ENCODE results near the gene ELOVL3. TPM values are rescaled to one million over a fixed set of nuclear protein-coding genes. Genes with fewer than 3 reads are reported as not detected.

The ELOVL3 gene
- total and polyA plus RNA-seq, 7 donors: 0.45 to 0.71 TPM; not detected in 5

GRCh38 chr10:102230861-102231356, 4.8 kb downstream of the ELOVL3 start:
- H3K27me3 ChIP-seq: peaks cover 20 to 80% (median 47%) of the 10 kb centered on the region in 3 donors
- H3K36me3 ChIP-seq: no peaks in the 10 kb centered on the region
- H3K27ac ChIP-seq: no peak overlapping the region
- peak overlapping the region in 3 of 4 donors; percentile 32 to 49 (median 46) for H3K4me3 ChIP-seq
- intact Hi-C loops (cut with DNase I): loop anchor here (1.0 kb wide), 1 partner anchor 120 kb away; no protein-coding TSS in a partner anchor
- H3K4me1 ChIP-seq: peaks cover 0 to 32% (median 31%) of the 10 kb centered on the region in 4 donors
- no peak for DNase-seq
- WGBS, 2 donors: 1 to 2% methylated on average over 52 of the region's 52 CpGs
- TF ChIP-seq, protein P1, sequence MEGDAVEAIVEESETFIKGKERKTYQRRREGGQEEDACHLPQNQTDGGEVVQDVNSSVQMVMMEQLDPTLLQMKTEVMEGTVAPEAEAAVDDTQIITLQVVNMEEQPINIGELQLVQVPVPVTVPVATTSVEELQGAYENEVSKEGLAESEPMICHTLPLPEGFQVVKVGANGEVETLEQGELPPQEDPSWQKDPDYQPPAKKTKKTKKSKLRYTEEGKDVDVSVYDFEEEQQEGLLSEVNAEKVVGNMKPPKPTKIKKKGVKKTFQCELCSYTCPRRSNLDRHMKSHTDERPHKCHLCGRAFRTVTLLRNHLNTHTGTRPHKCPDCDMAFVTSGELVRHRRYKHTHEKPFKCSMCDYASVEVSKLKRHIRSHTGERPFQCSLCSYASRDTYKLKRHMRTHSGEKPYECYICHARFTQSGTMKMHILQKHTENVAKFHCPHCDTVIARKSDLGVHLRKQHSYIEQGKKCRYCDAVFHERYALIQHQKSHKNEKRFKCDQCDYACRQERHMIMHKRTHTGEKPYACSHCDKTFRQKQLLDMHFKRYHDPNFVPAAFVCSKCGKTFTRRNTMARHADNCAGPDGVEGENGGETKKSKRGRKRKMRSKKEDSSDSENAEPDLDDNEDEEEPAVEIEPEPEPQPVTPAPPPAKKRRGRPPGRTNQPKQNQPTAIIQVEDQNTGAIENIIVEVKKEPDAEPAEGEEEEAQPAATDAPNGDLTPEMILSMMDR (IDR thresholded peaks at IDR 0.05): no peak
- TF ChIP-seq POLR2A (IDR thresholded peaks at IDR 0.05): no peak
- no peaks in the 10 kb centered on the region for H3K9me3 ChIP-seq

DNA sequence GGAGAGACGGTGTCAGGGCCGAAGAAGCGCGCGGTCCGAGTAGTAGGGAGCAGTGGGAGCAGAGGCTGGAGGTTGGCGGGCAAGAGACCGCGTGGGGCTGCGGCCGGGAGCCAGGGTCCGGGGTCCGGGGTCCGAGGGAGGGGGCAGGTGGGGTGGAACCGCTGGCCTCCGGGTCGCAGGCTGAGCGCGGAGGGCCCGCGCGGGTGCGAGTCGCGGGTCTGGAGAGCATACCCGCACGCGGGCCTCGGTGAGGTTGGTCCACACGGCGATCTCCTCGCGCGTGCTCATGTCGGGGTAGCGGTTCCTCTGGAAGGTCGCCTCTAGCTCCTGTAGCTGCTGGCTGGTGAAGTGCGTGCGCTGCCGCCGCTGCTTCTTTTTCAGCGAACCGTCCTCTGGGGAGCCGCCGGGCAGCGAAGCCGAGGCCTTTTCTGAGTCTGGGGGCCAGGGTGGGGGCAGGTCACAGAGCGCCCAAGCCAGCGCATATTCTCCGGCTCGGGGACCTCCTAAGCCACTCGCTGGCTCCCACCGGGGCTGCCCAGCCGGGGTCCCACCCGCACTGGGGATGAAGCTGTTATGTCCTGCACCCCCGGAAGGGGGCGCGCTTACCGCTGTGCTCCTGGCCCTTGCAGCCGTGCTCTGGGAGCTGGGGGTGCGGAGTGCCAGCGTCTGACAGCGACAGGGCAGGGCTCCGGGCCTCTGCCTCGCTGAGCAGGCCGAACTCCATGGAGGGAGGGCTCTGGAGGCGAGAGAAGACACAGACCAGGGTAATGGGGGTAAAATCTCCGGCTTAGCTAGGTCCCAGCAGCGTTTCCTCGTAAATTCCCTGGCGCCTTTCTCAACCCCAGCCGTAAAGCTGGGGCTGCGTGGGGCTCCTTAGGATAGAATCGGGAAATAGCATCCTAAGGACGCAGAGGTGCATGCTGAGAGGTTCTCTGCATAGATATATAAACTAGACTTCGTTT, 5.5 kb downstream of the ELOVL3 start:
- intact Hi-C loops (cut with DNase I): no loop called here
- peaks cover 20 to 87% (median 47%) of the 10 kb centered on the region in 3 donors for H3K27me3 ChIP-seq

DNA sequence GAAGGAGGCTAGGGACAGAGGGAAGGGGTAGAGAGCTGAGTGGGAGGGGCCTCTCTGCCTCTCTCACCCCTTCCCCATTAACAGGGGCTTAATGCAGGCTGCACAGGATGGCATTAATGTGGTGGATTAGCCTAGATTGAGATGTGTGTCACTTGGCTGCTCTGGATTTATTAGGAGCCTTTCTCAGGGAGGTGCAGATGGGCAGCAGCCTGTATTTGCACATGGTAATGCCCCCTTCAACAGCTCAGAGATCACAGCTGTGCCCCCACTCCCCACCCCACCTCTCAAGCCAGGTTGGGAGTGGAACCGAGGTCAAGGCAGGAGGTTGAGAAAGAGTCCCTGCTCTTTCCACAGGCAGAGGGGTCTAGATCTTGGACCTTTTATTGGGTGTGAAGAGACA, 7.9 kb downstream of the ELOVL3 start:
- intact Hi-C loops (cut with DNase I): no loop called here
- peaks cover 0 to 23% (median 22%) of the 10 kb centered on the region in 4 donors for H3K4me1 ChIP-seq
- H3K27me3 ChIP-seq: peaks cover 20 to 83% (median 47%) of the 10 kb centered on the region in 3 donors
- WGBS, 2 donors: 75 to 83% methylated on average over 1 of the region's 1 CpG
- H3K36me3 ChIP-seq: no peaks in the 10 kb centered on the region
- no peaks in the 10 kb centered on the region for H3K9me3 ChIP-seq
- no peak overlapping the region for H3K4me3 ChIP-seq
- TF ChIP-seq EP300 (IDR thresholded peaks at IDR 0.05) (no peak), POLR2A (IDR thresholded peaks at IDR 0.05) (no peak), POLR2AphosphoS5 (IDR thresholded peaks at IDR 0.05) (no peak)
- TF ChIP-seq, protein P1 (IDR thresholded peaks at IDR 0.05): no peak
- H3K27ac ChIP-seq: no peak overlapping the region
- no peak for DNase-seq

More for the DNA sequence above, 5.5 kb downstream of the ELOVL3 start:
- no peak for DNase-seq
- TF ChIP-seq POLR2AphosphoS5 (IDR thresholded peaks at IDR 0.05): no peak
- TF ChIP-seq, protein P1 (IDR thresholded peaks at IDR 0.05): peak in 3 of 4 experiments; percentile 39 to 59 (median 58)
- no peaks in the 10 kb centered on the region for H3K36me3 ChIP-seq
- H3K9me3 ChIP-seq: no peaks in the 10 kb centered on the region
- H3K4me1 ChIP-seq: peaks cover 0 to 26% (median 24%) of the 10 kb centered on the region in 4 donors
- WGBS, 2 donors: 6 to 11% methylated on average over 76 of the region's 76 CpGs
- H3K27ac ChIP-seq: no peak overlapping the region
- peak overlapping the region in 3 of 4 donors; percentile 32 to 49 (median 46) for H3K4me3 ChIP-seq

DNA sequence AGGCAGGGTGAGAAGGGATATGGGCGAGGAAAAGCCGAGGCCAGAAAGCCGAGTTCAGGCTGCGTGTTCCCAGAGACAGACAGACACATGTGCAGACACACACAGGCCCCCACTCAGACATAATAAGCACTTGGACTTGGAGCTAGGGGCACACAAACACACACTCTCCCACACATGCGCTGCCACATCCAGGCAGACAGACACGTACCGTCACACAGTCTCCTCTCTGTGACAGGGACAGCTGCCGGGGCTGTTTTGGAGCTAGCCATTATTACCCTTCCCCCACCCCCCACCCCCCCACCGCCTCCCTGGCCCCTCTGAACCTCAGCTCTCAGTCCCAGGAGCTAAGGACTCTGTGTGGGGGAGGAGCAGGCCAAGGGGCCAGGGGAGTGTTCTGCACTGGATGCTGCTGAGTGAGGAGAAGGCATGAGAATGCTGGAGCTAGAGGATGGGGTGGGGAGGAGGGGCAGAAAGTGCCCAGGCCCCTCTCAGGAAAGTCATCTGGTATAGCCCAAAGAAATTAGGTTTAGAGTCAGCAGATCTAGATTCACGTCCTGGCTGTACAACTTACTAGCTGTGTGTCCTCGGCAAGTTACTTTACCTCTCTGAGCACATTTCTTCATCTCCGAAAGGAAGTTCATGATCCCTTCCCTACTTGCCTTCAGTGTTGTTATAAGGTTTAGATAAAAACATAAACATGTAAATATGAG, 8.9 kb downstream of the ELOVL3 start:
- TF ChIP-seq, protein P1 (IDR thresholded peaks at IDR 0.05): no peak
- TF ChIP-seq EP300 (IDR thresholded peaks at IDR 0.05) (no peak), POLR2A (IDR thresholded peaks at IDR 0.05) (no peak), POLR2AphosphoS5 (IDR thresholded peaks at IDR 0.05) (no peak)
- Histone ChIP-seq H3K4me3 (no peak overlapping the region), H3K36me3 (no peaks in the 10 kb centered on the region), H3K9me3 (no peaks in the 10 kb centered on the region), H3K27ac (no peak overlapping the region), H3K4me1 (peaks cover 0 to 20% (median 19%) of the 10 kb centered on the region in 4 donors), H3K27me3 (peaks cover 20 to 73% (median 45%) of the 10 kb centered on the region in 3 donors)
- intact Hi-C loops (cut with DNase I): no loop called here
- no peak for DNase-seq
- 67 to 69% methylated on average over 12 of the region's 12 CpGs for WGBS, 2 donors
